HCT116 (cell line): ENCODE results near the gene COL21A1. TPM values are rescaled to one million over a fixed set of nuclear protein-coding genes. Genes with fewer than 3 reads are reported as not detected.

ENCODE experiments used
- ATAC-seq: fragments of 200-7000 bp; cut with Tn5 transposase; 2 replicates; pipeline ENCODE4 v1.9.1; 2020; ENCODE audit warnings: mild to moderate bottlenecking, moderate library complexity
- BruUV-seq: library from RNA; stranded (reverse); fragments of 400-500 nt; replicated peaks from 2 replicates; lab custom pipeline; 2021; lab: Mats Ljungman, UMichigan
- CTCF ChIA-PET: fragments of 300-600 bp; sonication (Branson Sonifier 250); formaldehyde crosslinking; loops from one replicate; lab custom pipeline; 2021; ENCODE audit warnings: antibody characterized with exemption; lab: Charles Lee
- POLR2A ChIA-PET: fragments of 300-600, 350-600 bp; sonication (Branson Sonifier 250); formaldehyde crosslinking; loops from one replicate; lab custom pipeline; 2021; ENCODE audit warnings: antibody characterized with exemption; lab: Charles Lee
- RAD21 ChIA-PET, 2 experiments: fragments of 300-600 bp; sonication (Branson Sonifier 250); formaldehyde crosslinking; loops; one replicate each; lab custom pipeline; 2023; ENCODE audit warnings: low total read pairs in 2 of 2; ENCODE audit not compliant: uncharacterized antibody in 2 of 2, unreplicated experiment in 2 of 2, low non-redundant PET in 1 of 2; lab: Charles Lee
- DNase-seq: peaks from one replicate; pipeline ENCODE4 v3.0.0-alpha.2; 2010; ENCODE audit warnings: low read depth, low spot score
- H2AFZ ChIP-seq: fragments of 200-600 bp; shearing (Covaris generic), sonication (generic); 2 replicates; pipeline ENCODE4 v1.6.1; 2017; ENCODE audit warnings: low read depth, mixed run types, mixed read lengths, antibody characterized with exemption, low read length; ENCODE audit not compliant: poor library complexity, severe bottlenecking
- H3K27ac ChIP-seq: 2 replicates; pipeline ENCODE4 v1.5.1; 2012; ENCODE audit warnings: low read depth, low read length
- H3K27me3 ChIP-seq: fragments of 200-600 bp; sonication (generic); 2 replicates; pipeline ENCODE4 v1.6.1; 2016; ENCODE audit warnings: mixed run types, low read length, mixed read lengths; ENCODE audit not compliant: insufficient read depth
- H3K36me3 ChIP-seq, 2 experiments: fragments of 200-500 bp in 1 of 2; fragments of 200-600 bp in 1 of 2; sonication (Bioruptor generic) in 1 of 2; sonication (generic) in 1 of 2; 2 replicates each; pipeline versions ENCODE4 v1.5.1 to v1.6.1; 2014 to 2016; ENCODE audit warnings: low read length in 2 of 2, inconsistent platforms in 1 of 2, mixed read lengths in 1 of 2, mixed run types in 1 of 2; ENCODE audit not compliant: insufficient read depth in 2 of 2, control insufficient read depth in 1 of 2
- H3K4me1 ChIP-seq, 2 experiments: fragments of 200-600 bp in 1 of 2; sonication (generic) in 1 of 2; 2 replicates each; pipeline versions ENCODE4 v1.5.1 to v1.6.1; 2012 to 2017; ENCODE audit warnings: low read length in 2 of 2, inconsistent platforms in 1 of 2, mild to moderate bottlenecking in 1 of 2, mixed read lengths in 1 of 2, mixed run types in 1 of 2, moderate library complexity in 1 of 2; ENCODE audit not compliant: insufficient read depth in 2 of 2, control insufficient read depth in 1 of 2
- H3K4me2 ChIP-seq: fragments of 200-600 bp; sonication (generic); 2 replicates; pipeline ENCODE4 v1.6.1; 2017; ENCODE audit warnings: mixed run types, low read length, mixed read lengths
- H3K4me3 ChIP-seq, 2 experiments: fragments of 200-600 bp in 1 of 2; sonication (generic) in 1 of 2; replicated peaks in 1 of 2; 2 replicates each; pipeline ENCODE4 v1.5.1; 2011 to 2016; ENCODE audit warnings: low read length in 2 of 2, control low read depth in 1 of 2, low read depth in 1 of 2, mild to moderate bottlenecking in 1 of 2, mixed read lengths in 1 of 2, mixed run types in 1 of 2
- H3K79me2 ChIP-seq: fragments of 200-600 bp; sonication (generic); 2 replicates; pipeline ENCODE4 v1.6.1; 2017; ENCODE audit warnings: mild to moderate bottlenecking, mixed run types, low read length, moderate library complexity, mixed read lengths; ENCODE audit not compliant: insufficient read depth
- H3K9ac ChIP-seq: fragments of 200-600 bp; sonication (generic); 2 replicates; pipeline ENCODE4 v1.6.1; 2016; ENCODE audit warnings: low read length, mixed read lengths
- H3K9me2 ChIP-seq: fragments of 200-600 bp; sonication (generic), shearing (Covaris generic); 2 replicates; pipeline ENCODE4 v1.6.1; 2017; ENCODE audit warnings: mixed run types, mild to moderate bottlenecking, moderate library complexity; ENCODE audit not compliant: insufficient read depth
- H3K9me3 ChIP-seq, 2 experiments: fragments of 200-500 bp in 1 of 2; fragments of 200-600 bp in 1 of 2; sonication (Bioruptor generic) in 1 of 2; sonication (generic) in 1 of 2; 2 replicates each; pipeline ENCODE4 v1.6.1; 2014 to 2017; ENCODE audit warnings: low read length in 2 of 2, mixed read lengths in 2 of 2, inconsistent platforms in 1 of 2, low read depth in 1 of 2, mild to moderate bottlenecking in 1 of 2, mixed run types in 1 of 2, moderate library complexity in 1 of 2; ENCODE audit not compliant: control insufficient read depth in 1 of 2, insufficient read depth in 1 of 2
- H4K20me1 ChIP-seq: fragments of 200-600 bp; sonication (generic), shearing (Covaris generic); 2 replicates; pipeline ENCODE4 v1.6.1; 2017; ENCODE audit warnings: mixed run types, mild to moderate bottlenecking, moderate library complexity; ENCODE audit not compliant: insufficient read depth
- ATF3 ChIP-seq: IDR thresholded peaks from 2 replicates; pipeline ENCODE4 v1.6.1; 2012
- CBX3 ChIP-seq: IDR thresholded peaks from 2 replicates; pipeline ENCODE4 v1.6.1; 2012; ENCODE audit warnings: low read depth
- CEBPB ChIP-seq: IDR thresholded peaks from 2 replicates; pipeline ENCODE4 v1.6.1; 2012; ENCODE audit warnings: low read depth
- EZH2 ChIP-seq: fragments of 200-600 bp; sonication (generic); IDR thresholded peaks from 2 replicates; pipeline ENCODE4 v1.6.1; 2017; ENCODE audit warnings: antibody characterized with exemption, mixed run types
- EZH2phosphoT487 ChIP-seq: fragments of 200-600 bp; IDR thresholded peaks from 2 replicates; pipeline ENCODE4 v1.6.1; 2018; ENCODE audit warnings: antibody characterized with exemption, borderline replicate concordance
- MAX ChIP-seq: IDR thresholded peaks from 2 replicates; pipeline ENCODE4 v1.6.1; 2012
- POLR2A ChIP-seq: IDR thresholded peaks from 2 replicates; pipeline ENCODE4 v1.7.0; 2011; ENCODE audit warnings: borderline replicate concordance; ENCODE audit not compliant: insufficient read depth, insufficient read length; ENCODE audit errors: extremely low read depth
- POLR2AphosphoS5 ChIP-seq: IDR thresholded peaks from 2 replicates; pipeline ENCODE4 v1.6.1; 2011; ENCODE audit warnings: mild to moderate bottlenecking, low read depth, low read length, moderate library complexity
- RAD21 ChIP-seq: IDR thresholded peaks from 2 replicates; pipeline ENCODE4 v1.6.1; 2012; ENCODE audit warnings: low read depth, mild to moderate bottlenecking
- SRF ChIP-seq: IDR thresholded peaks from 2 replicates; pipeline ENCODE4 v1.6.1; 2012; ENCODE audit warnings: low read depth
- YY1 ChIP-seq: IDR thresholded peaks from 2 replicates; pipeline ENCODE4 v1.6.1; 2011; ENCODE audit warnings: low read length, low read depth, moderate library complexity, mild to moderate bottlenecking; ENCODE audit not compliant: insufficient replicate concordance; ENCODE audit errors: extremely low read depth
- ZBTB33 ChIP-seq: IDR thresholded peaks from 2 replicates; pipeline ENCODE4 v1.6.1; 2011; ENCODE audit warnings: mild to moderate bottlenecking, low read length, moderate library complexity; ENCODE audit not compliant: insufficient replicate concordance; ENCODE audit errors: extremely low read depth
- ZFX ChIP-seq: fragments of 450-650 bp; IDR thresholded peaks from 2 replicates; pipeline ENCODE4 v1.6.1; 2017
- intact Hi-C: fragments of 100-400 bp; cut with micrococcal nuclease; formaldehyde crosslinking; loops from 2 replicates; pipeline ENCODE4 v1.10.0; 2022
- total RNA-seq: library from RNA; stranded (reverse); gene quantifications from one replicate; pipeline ENCODE4 v1.2.1, GENCODE V29; 2021; ENCODE audit not compliant: unreplicated experiment

COL21A1 gene
- total RNA-seq, 1 experiment from 2014 or later = not detected

GRCh38 chr6:56246541-56246880 is 869 bp downstream of the COL21A1 start:
- TF ChIP-seq ATF3 = no peak
- TF ChIP-seq POLR2AphosphoS5 = no peak
- no peak for TF ChIP-seq YY1
- TF ChIP-seq ZBTB33 = no peak
- TF ChIP-seq RAD21 = no peak
- TF ChIP-seq EZH2phosphoT487 = no peak
- no peak for TF ChIP-seq CBX3
- no peak for TF ChIP-seq CEBPB
- no peak for TF ChIP-seq POLR2A
- no peak for TF ChIP-seq ZFX
- no peak for TF ChIP-seq SRF
- TF ChIP-seq MAX = no peak
- TF ChIP-seq EZH2 = no peak
- ATAC-seq (no peak), DNase-seq (no peak)
- RAD21 ChIA-PET = no interaction called here
- H3K79me2 ChIP-seq = no peaks in the 10 kb centered on the region
- H3K4me1 ChIP-seq = no peaks in the 10 kb centered on the region
- H2AFZ ChIP-seq = no peak overlapping the region
- H3K4me2 ChIP-seq = no peak overlapping the region
- H3K9me2 ChIP-seq = no peaks in the 10 kb centered on the region
- H3K36me3 ChIP-seq = no peaks in the 10 kb centered on the region
- H3K27me3 ChIP-seq = no peaks in the 10 kb centered on the region
- no peak overlapping the region for H3K27ac ChIP-seq
- POLR2A ChIA-PET = no interaction called here
- H3K9ac ChIP-seq = no peak overlapping the region
- no peaks in the 10 kb centered on the region for H3K9me3 ChIP-seq
- no TSS peak for BruUV-seq
- intact Hi-C loops = no loop called here
- H3K4me3 ChIP-seq = no peak overlapping the region
- H4K20me1 ChIP-seq = no peaks in the 10 kb centered on the region
- CTCF ChIA-PET = no interaction called here
